Central memory CD4-positive, alpha-beta T cell (primary cell): ENCODE results near the gene DUS4L.

Experiments used
- DNase-seq: peaks from one replicate; pipeline ENCODE4 v3.0.0; 2022

DUS4L gene

DNA sequence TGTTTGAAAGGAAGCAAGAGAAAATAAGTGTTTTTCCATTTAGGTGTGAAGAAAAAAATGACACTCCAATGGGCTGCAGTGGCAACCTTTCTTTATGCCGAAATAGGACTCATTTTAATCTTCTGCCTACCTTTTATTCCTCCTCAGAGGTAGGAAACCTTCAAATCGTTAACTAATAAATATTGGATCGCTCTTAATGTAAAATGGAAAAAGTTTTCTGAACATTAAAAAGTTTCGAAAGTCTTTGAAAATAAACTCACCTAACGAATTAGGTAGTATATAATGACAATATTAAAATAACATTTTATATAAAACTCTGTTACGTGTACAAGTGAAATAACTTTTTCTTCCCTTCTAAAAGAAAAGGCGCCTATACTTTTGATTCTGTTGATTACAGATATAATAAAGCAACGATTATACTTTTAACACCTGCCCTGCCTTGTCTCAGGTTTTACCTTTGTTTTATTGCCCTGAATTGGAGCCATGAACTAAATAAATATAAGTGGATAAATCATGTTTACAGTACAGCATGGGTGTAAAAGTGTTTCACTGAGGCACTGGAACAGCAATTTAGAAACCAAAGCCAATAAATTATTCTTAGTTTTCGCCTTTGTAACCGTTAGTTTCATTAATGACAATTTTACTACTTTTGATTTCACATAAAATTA is 17.1 kb downstream of the DUS4L start:
- DNase-seq, result no peak

DNA sequence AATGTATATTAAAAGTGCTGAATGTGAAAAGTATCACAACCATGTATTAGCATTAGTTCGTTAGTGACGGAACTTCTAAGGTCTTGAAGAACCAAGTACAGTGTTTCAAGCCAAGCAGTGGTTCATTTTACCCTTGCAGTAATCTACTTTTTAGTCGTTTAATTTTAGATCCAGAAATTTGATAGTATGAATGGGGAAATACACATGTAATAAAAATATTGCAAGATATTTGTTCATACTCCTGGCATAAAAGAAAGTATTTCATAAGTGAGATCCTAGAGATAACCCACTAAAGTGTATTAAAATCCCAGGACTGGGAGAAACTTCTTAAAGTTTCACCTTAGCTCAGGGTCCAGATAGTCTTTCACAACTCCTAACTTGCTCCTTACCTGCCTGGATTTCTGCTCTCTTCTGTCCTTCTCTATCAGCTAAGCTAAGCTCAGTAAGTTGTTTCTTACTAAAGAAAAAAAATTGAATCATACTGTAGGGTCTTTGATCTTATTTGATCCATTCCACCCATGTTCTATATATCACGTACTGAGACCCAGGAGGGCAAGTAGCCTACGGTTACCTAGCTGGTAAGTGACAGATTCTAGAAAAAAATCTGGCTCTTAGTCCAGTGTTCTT is 17.7 kb downstream of the DUS4L start:
- no peak for DNase-seq

GRCh38 chr7:107582875-107583274 is 19.1 kb downstream of the DUS4L start:
- DNase-seq, result no peak

GRCh38 chr7:107584716-107585115 is 20.9 kb downstream of the DUS4L start:
- DNase-seq, result no peak

DNA sequence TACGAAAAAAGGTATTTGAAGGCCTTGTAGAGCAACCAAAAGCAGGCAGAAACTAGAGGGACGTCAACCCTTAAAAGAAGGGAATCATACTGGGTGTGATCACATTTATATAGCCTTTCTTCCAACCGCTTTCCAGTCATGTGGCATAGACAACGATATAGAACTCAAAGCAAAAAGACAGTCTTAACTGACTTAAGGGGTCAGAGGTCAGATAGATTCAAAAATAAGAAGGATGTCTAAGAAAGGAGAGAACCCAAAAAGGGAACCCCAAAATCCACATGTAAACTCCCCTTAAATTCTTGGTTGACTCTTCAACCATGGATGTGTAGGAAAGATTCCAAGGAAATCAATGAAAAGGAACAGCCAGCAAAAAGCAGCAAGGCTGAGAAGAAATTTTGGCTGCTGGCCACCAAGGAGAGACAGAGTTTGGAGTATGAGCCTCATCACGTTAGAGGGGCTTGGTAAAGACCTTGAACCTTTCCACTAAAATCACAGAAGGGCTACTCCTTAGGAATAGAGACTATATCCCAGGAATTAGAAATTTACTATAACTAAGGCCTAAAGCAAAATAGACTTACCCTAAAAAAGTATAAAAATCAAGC is 24.9 kb downstream of the DUS4L start:
- no peak for DNase-seq

DNA sequence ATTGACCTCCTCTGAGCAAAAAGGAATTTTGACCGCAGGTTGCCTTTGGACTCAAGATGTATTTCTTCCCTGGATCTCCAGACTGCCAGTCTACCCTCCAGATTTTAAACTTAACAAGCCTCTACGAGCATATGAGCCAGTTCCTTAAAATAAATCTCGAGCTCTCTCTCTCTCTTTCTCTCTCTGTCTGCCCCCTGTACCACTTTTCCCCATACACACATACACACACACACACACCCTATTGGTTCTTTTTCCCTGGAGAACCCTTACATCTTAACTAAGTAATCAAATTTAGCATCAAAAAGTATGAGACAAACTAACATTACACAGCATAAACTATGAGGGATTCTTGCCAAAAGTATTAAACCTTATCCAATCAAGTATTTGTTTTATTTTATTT is 27.6 kb downstream of the DUS4L start:
- no peak for DNase-seq

- DNase-seq, result no peak
Observed at GRCh38 chr7:107592361-107593024, 28.7 kb downstream of the DUS4L start.

DNA sequence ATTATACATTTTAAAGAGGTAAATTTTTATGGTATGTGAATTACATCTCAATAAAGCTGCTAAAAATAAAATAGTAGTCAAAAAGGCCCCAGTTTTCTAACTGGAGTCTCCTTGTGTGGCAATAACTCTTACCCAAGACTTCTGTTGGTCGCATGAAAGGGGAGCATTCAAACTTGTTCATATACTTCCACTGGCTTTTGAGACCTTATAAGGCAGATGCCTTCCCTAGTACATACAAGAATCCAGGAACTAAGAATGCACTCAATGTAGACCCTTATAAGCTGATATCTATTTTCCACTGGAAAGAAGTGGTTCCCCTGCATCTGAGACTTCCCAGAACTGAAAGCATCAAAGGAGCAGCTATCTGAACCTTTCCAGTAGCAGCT is 29.2 kb downstream of the DUS4L start:
- DNase-seq, result no peak

DNA sequence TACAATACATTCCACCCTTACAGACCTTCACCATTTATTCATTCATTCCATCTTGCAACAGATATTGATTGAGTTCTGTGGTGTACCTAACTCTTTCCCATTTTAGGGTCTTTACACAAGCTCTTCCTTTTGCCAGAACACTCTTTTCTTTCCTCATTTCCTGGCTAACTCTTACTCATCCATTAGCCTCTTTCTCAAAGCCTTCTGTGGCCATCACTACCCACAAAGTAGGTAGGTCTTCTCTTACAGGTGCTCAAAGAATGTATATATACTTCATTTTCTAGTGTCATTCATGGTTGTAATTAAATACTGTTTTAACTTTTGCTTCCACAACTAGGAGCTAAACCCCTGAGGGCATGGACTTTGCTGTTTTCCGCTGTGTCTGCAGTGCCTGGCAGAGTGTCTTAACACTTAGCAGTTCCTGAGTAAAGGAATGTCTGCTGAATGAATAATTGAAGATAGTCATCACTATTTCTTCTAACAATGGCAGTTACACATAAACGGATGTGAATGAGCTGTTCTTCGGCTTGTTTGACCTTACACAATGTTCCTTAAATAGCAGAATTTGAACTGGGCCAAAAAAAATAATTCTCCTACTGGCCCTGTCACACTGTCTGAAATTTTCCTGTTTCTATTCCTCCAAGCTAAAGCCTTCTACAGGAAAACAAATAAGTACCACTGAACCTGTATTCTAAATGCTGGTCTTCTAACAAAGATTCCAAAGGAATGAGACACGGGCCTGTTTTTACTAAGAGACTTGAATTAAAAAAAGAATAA is 31.4 kb downstream of the DUS4L start:
- DNase-seq, result no peak

DNA sequence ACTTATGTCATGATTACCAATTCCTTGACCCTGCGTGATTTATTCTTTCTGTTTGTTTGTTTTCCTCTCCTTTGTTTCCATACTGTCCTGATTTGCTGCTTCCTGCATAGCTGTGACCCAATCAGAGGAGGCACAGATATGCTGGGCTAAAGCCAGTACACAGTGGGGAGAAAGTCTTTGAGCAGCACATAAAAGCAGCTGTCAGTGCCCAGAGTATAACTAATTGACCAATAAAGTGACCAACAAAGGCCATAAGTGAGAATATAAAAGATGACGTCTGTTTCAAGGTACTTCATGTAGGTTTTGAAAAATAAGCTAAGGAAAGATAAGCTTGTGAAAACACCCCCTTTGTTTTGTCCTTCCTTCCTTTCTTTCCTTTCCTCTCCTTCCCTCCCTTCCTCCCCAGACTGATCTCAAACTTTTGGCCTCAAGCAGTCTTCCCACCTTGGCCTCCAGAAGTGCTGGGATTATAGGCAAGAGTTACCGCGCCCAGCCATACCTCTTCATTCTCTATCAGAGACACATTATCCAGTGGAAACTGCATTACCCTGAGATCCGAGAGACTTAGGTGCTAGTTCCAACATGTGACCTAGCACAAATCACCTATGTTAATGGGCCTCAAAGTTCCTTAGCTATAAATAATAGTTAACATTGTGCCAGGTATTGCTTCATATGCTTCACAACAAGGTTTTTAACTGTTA is 33.3 kb downstream of the DUS4L start:
- no peak for DNase-seq

GRCh38 chr7:107597582-107597916 is 33.8 kb downstream of the DUS4L start:
- no peak for DNase-seq

GRCh38 chr7:107597953-107598352 is 34.2 kb downstream of the DUS4L start:
- no peak for DNase-seq

DNA sequence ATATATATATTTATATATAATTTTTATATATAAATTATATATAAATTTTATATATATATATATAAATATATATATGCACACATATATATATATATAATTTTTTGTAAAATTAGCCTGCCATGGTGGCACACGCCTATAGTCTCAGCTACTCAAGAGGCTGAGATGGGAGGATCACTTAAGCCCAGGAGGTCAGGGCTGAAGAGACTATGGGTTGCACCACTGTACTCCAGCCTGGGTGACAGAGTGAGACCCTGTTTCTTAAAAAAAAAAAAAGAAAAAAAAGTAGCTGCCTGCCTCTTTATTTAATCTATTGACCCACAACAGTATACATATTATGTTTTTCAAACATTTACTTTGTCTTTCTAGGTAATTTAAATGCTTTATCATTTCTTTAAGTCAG is 35.5 kb downstream of the DUS4L start:
- no peak for DNase-seq

DNA sequence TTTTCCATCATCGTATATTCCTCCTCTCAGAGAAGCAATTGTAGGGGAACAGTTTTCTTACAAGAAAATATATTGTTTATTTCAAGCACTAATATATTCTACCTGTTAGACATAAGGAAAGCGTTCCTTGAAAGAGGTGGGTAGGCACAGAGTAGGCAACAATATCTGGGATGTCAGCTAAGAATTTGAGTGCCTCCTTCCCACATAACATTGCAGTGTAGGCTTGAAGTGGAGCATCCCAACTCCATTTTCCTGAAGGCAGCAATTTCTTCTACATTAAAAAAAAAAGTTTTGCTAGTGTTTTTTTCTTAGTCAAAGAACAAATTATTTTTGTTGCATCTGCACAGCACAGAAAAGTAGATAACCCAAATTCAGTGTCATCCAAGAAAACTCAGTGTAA is 37.0 kb downstream of the DUS4L start:
- no peak for DNase-seq

GRCh38 chr7:107605218-107605815 is 41.5 kb downstream of the DUS4L start:
- no peak for DNase-seq

DNA sequence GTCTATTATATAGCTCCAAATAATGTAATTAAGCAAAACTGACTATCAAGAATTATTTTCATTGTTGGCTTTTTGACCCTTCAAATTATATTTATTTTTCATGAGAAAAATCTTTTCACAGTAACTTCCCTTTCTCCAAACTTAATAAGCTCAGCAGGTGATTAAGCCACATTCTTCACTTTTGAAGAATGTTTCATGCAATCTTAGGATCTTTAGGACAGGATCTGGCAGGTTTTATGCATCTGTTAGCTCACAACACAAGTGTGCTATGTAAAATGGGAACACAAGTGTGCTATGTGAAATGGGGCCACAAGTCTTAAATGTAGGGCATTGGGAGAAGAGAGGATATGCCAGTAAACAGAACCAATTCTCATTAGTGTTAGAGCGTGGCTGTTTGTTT is 42.5 kb downstream of the DUS4L start:
- no peak for DNase-seq

DNA sequence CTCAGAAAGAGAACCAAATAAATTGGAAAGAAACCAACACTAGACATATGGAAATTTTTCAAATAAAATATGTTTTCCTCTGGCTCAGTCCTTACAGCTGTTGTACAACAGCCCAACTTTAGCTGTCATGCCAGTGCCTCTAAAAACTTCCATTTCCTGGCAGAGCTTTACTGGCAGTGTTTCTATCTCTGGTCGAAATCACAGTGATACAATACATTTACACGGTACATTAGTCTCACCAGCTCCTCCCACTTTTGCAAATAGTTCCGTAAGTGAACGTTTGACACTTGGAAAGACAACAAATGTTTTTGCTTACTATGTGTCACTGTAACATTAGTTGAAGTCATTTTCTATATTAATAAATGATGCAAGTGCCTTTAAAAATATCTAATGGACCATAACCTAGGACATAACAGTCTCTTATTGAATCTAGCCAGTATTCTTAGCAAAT is 46.1 kb downstream of the DUS4L start:
- DNase-seq, result no peak

DNA sequence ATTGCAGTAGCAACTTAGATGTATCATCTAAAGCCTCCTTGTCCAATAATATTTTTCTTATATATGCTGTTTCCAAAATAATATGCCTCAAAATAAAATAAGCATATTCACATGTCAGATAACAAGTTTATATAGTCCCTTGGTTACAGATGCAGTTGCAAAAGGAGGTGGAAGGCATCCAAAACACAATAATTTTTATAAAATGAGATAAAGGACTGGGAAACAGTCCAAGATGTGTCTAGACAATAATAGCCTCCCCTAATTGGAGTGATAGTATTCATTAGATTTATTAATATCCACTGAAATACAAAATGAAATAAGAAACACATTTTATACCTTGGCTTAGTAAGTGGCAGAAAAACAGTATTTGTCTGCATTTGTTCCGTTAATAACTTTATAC is 46.6 kb downstream of the DUS4L start:
- DNase-seq, result no peak

DNA sequence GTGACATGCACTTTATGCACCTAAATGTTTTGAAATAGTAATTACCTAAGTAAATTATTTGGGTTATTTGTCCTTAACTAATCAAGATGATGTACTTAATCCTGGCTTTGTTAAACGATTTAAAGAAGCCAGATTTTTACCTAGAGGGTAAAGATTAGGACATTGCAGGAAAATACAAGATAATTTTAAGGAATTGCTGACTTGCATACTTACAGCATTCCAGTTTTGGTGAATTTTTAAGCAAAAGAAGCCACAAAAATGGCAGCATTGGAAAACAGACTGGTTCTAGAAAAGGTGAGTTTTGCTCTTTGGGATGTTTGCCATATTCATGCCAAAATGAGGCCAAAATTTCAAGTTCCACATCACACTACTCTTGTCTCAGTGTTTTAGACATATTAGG is 49.7 kb downstream of the DUS4L start:
- DNase-seq, result no peak

- DNase-seq, result no peak
Observed at GRCh38 chr7:107613948-107614347, 50.2 kb downstream of the DUS4L start.

- DNase-seq, result no peak
Observed at GRCh38 chr7:107614425-107614824, 50.7 kb downstream of the DUS4L start.
